PFSK-1 (cell line): ENCODE results near the gene EPHA7.

Source experiments
- FOXP2 ChIP-seq: optimal IDR thresholded peaks from 2 replicates; pipeline ENCODE3; 2011; ENCODE audit warnings: borderline replicate concordance, control low read depth, inconsistent platforms; ENCODE audit not compliant: insufficient read depth; ENCODE audit errors: extremely low read length, extremely low read depth
- POLR2AphosphoS5 ChIP-seq: IDR thresholded peaks from 2 replicates; pipeline ENCODE4 v1.6.1; 2012; ENCODE audit warnings: low read depth, mild to moderate bottlenecking, control low read depth, low read length, moderate library complexity
- SIN3A ChIP-seq: IDR thresholded peaks from 2 replicates; pipeline ENCODE4 v1.6.1; 2012; ENCODE audit warnings: mild to moderate bottlenecking, low read length, moderate library complexity, borderline replicate concordance; ENCODE audit not compliant: insufficient read depth
- TAF1 ChIP-seq: IDR thresholded peaks from 2 replicates; pipeline ENCODE4 v1.6.1; 2012; ENCODE audit warnings: low read length, control low read depth, borderline replicate concordance; ENCODE audit not compliant: insufficient read depth
- TF ChIP-seq, protein P1 (sequence below), 2 experiments: IDR thresholded peaks; 2 replicates each; pipeline versions ENCODE4 v1.6.1 to v1.8.0; 2011 to 2012; ENCODE audit warnings: low read depth in 2 of 2, low read length in 2 of 2, control low read depth in 1 of 2, inconsistent platforms in 1 of 2, mild to moderate bottlenecking in 1 of 2, moderate library complexity in 1 of 2; ENCODE audit not compliant: insufficient read depth in 1 of 2

DNA sequence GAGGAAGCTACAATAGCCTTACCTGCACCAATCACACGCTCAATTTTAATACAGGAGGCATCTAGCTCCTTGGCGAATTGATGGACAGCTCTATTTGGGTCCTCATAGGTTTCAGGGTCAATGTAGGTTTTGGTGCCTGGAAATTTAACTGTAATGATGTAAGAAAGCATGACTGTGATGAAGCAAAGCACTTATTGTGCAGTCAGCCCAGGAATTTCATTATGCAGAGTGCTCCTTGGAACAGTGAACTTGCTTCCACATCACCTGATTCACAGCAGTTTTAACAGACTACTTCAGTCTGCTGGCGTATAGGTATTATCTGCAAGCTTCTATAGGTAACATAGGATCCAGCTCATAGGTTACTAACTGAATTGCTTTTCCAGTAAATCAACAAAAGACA, 160.0 kb downstream of the EPHA7 start:
- no peak for TF ChIP-seq FOXP2
- no peak for TF ChIP-seq POLR2AphosphoS5
- no peak for TF ChIP-seq TAF1
- TF ChIP-seq, protein P1, sequence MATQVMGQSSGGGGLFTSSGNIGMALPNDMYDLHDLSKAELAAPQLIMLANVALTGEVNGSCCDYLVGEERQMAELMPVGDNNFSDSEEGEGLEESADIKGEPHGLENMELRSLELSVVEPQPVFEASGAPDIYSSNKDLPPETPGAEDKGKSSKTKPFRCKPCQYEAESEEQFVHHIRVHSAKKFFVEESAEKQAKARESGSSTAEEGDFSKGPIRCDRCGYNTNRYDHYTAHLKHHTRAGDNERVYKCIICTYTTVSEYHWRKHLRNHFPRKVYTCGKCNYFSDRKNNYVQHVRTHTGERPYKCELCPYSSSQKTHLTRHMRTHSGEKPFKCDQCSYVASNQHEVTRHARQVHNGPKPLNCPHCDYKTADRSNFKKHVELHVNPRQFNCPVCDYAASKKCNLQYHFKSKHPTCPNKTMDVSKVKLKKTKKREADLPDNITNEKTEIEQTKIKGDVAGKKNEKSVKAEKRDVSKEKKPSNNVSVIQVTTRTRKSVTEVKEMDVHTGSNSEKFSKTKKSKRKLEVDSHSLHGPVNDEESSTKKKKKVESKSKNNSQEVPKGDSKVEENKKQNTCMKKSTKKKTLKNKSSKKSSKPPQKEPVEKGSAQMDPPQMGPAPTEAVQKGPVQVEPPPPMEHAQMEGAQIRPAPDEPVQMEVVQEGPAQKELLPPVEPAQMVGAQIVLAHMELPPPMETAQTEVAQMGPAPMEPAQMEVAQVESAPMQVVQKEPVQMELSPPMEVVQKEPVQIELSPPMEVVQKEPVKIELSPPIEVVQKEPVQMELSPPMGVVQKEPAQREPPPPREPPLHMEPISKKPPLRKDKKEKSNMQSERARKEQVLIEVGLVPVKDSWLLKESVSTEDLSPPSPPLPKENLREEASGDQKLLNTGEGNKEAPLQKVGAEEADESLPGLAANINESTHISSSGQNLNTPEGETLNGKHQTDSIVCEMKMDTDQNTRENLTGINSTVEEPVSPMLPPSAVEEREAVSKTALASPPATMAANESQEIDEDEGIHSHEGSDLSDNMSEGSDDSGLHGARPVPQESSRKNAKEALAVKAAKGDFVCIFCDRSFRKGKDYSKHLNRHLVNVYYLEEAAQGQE (IDR thresholded peaks at IDR 0.05; ENCODE audit: insufficient read depth in 1 of 2, low read depth in 2 of 2, low read length in 2 of 2) = no peak
- TF ChIP-seq SIN3A = no peak
